Gastrocnemius medialis (tissue), 4 donors: ENCODE data around the gene OR2T8. TPM values are rescaled to one million over a fixed set of nuclear protein-coding genes. Genes with fewer than 3 reads are reported as not detected.
A peak's percentile ranks its signal among the peaks of the same experiment; 100 is the strongest.
"Not testable (repeated sequence)": the region's sequence is repeated elsewhere in the genome, so short reads cannot be mapped to it uniquely, and the experiment has no call there.

Experiments
- ATAC-seq, 2 donors: fragments of 150-250 bp; one replicate each; pipeline ENCODE4 v1.9.1; 2016
- DNase-seq, 2 donors: peaks; one replicate each; pipeline ENCODE4 v3.0.0-alpha.2; 2019
- H3K27ac ChIP-seq, 4 donors: fragments of 200-600 bp; sonication (generic); 1 replicate in 1 of 4; 2 replicates in 3 of 4; pipeline ENCODE4 v1.5.1; 2016 to 2018; ENCODE audit warnings: mild to moderate bottlenecking in 2 of 4, moderate library complexity in 1 of 4
- H3K27me3 ChIP-seq, 3 donors: fragments of 200-600 bp; sonication (generic) in 2 of 3; 1 replicate in 1 of 3; 2 replicates in 2 of 3; pipeline versions ENCODE4 v1.5.1 to v1.6.0; 2016 to 2019; ENCODE audit warnings: mild to moderate bottlenecking in 1 of 3, moderate library complexity in 1 of 3
- H3K36me3 ChIP-seq, 2 donors: fragments of 200-600 bp; sonication (generic) in 1 of 2; one replicate each; pipeline ENCODE4 v1.5.1; 2017 to 2018
- H3K4me1 ChIP-seq, 2 donors: fragments of 200-600 bp; sonication (generic) in 1 of 2; one replicate each; pipeline ENCODE4 v1.5.1; 2016 to 2017; ENCODE audit warnings: mild to moderate bottlenecking in 2 of 2
- H3K4me3 ChIP-seq, 4 donors: fragments of 200-600 bp; sonication (generic) in 3 of 4; 1 replicate in 1 of 4; 2 replicates in 3 of 4; pipeline ENCODE4 v1.5.1; 2016 to 2019; ENCODE audit warnings: mild to moderate bottlenecking in 2 of 4
- H3K9me3 ChIP-seq, 3 donors: fragments of 200-600 bp; sonication (generic) in 2 of 3; 1 replicate in 1 of 3; 2 replicates in 2 of 3; pipeline ENCODE4 v1.5.1; 2016 to 2019
- POLR2A ChIP-seq, 2 donors: fragments of 450-650 bp; IDR thresholded peaks; one replicate each; pipeline ENCODE4 v1.6.1; 2017; ENCODE audit warnings: antibody characterized with exemption in 2 of 2, mild to moderate bottlenecking in 2 of 2, moderate library complexity in 2 of 2
- in situ Hi-C, 4 donors: fragments of 200-750 bp; cut with MboI; loops; one replicate each; pipeline versions ENCODE4 v1.15.0 to v1.8.0; 2017; ENCODE audit warnings: low sequenced_read_pairs in 4 of 4
- intact Hi-C: fragments of 100-400 bp; cut with DNase I; formaldehyde crosslinking; loops from one replicate; pipeline ENCODE4 v1.15.1; 2023; ENCODE audit warnings: low total_unique reads
- total RNA-seq, 4 donors: library from RNA; depleted of rRNA; stranded (reverse); fragments of >200 nt; gene quantifications; one replicate each; pipeline versions ENCODE4 v1.1.0 to v1.2.3, GENCODE V29; 2016
- TF ChIP-seq, protein P1 (sequence below), 5 experiments: fragments of 450-650 bp in 3 of 5; fragments of 200-600 bp in 2 of 5; sonication (generic) in 2 of 5; IDR thresholded peaks in 4 of 5; conservative IDR thresholded peaks in 1 of 5; 1 replicate in 4 of 5; 2 replicates in 1 of 5; pipeline ENCODE4 v1.5.1; 2016 to 2019; ENCODE audit warnings: antibody characterized with exemption in 5 of 5, mild to moderate bottlenecking in 3 of 5, moderate library complexity in 3 of 5

Gene OR2T8
- total RNA-seq, 4 donors from 2014 or later: not detected

DNA sequence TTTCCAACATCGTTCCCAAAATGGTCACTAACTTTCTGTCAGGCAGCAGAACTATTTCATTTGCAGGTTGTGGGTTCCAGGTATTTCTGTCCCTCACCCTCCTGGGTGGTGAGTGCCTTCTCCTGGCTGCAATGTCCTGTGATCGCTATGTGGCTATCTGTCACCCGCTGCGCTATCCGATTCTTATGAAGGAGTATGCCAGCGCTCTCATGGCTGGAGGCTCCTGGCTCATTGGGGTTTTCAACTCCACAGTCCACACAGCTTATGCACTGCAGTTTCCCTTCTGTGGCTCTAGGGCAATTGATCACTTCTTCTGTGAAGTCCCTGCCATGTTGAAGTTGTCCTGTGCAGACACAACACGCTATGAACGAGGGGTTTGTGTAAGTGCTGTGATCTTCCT lies 13.9 kb downstream of the OR2T8 start:
- H3K4me3 ChIP-seq: no peak overlapping the region
- TF ChIP-seq POLR2A (IDR thresholded peaks at IDR 0.05): no peak
- TF ChIP-seq, protein P1, sequence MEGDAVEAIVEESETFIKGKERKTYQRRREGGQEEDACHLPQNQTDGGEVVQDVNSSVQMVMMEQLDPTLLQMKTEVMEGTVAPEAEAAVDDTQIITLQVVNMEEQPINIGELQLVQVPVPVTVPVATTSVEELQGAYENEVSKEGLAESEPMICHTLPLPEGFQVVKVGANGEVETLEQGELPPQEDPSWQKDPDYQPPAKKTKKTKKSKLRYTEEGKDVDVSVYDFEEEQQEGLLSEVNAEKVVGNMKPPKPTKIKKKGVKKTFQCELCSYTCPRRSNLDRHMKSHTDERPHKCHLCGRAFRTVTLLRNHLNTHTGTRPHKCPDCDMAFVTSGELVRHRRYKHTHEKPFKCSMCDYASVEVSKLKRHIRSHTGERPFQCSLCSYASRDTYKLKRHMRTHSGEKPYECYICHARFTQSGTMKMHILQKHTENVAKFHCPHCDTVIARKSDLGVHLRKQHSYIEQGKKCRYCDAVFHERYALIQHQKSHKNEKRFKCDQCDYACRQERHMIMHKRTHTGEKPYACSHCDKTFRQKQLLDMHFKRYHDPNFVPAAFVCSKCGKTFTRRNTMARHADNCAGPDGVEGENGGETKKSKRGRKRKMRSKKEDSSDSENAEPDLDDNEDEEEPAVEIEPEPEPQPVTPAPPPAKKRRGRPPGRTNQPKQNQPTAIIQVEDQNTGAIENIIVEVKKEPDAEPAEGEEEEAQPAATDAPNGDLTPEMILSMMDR (IDR thresholded peaks at IDR 0.05 in 4 of 5, conservative IDR thresholded peaks at IDR 0.05 in 1 of 5): no peak
- ATAC-seq: no peak

DNA sequence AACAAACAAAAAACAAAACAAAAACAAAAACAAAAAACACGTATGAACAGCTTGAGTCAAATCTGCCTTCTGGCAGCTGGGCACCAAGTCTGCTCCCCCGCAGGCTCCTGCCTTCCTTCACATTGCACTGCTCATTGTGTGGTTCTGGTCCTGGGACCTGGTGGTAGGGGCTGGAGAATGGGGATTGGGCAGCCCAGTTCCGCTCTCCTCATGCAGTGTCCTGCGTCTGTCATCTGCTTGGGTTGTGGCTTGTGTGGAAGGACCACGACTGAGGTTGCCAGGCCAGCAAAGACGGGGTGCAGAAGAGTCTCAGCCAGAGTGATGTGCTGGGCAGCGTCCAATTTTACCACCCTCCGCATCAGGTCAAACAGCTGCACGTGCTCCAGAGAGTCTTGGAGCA lies 15.7 kb downstream of the OR2T8 start:
- H3K9me3 ChIP-seq: no peaks in the 10 kb centered on the region
- intact Hi-C loops (no loop called here), in situ Hi-C loops (no loop called here)
- TF ChIP-seq POLR2A (IDR thresholded peaks at IDR 0.05): no peak
- TF ChIP-seq, protein P1 (IDR thresholded peaks at IDR 0.05 in 4 of 5, conservative IDR thresholded peaks at IDR 0.05 in 1 of 5): no peak
- no peaks in the 10 kb centered on the region for H3K36me3 ChIP-seq
- H3K27ac ChIP-seq: no peak overlapping the region
- DNase-seq: no peak
- H3K4me1 ChIP-seq: no peaks in the 10 kb centered on the region
- no peaks in the 10 kb centered on the region for H3K27me3 ChIP-seq
- H3K4me3 ChIP-seq: no peak overlapping the region
- ATAC-seq: no peak

More for the DNA sequence above, 13.9 kb downstream of the OR2T8 start:
- Histone ChIP-seq H3K27ac (no peak overlapping the region), H3K36me3 (no peaks in the 10 kb centered on the region), H3K27me3 (no peaks in the 10 kb centered on the region), H3K9me3 (no peaks in the 10 kb centered on the region), H3K4me1 (no peaks in the 10 kb centered on the region)
- in situ Hi-C loops: no loop called here
- intact Hi-C loops: no loop called here
- DNase-seq: no peak

DNA sequence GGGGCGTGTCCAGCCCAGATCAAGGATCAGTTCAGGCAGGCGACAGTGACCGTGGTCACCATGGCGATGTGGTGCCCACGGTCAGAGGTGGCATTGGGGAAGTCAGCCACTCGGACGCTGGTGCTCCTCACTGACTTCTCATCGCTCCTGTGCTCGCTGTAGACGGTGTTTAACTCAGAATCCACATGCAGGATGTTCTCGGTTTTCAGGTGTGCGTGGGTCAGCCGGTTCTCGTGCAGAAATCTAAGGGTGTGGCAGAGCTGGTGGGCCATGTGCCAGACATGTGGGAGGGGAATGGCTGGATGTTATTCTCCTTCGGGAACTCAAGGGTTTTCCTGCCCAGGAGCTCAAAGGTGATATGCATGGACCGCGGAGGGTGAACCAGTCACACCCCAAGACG lies 16.4 kb downstream of the OR2T8 start:
- Histone ChIP-seq H3K4me1 (no peaks in the 10 kb centered on the region), H3K27ac (no peak overlapping the region), H3K4me3 (no peak overlapping the region), H3K9me3 (no peaks in the 10 kb centered on the region), H3K36me3 (no peaks in the 10 kb centered on the region), H3K27me3 (no peaks in the 10 kb centered on the region)
- intact Hi-C loops (no loop called here), in situ Hi-C loops (no loop called here)
- ATAC-seq: no peak
- TF ChIP-seq, protein P1 (IDR thresholded peaks at IDR 0.05 in 4 of 5, conservative IDR thresholded peaks at IDR 0.05 in 1 of 5): no peak
- TF ChIP-seq POLR2A (IDR thresholded peaks at IDR 0.05): no peak
- no peak for DNase-seq

DNA sequence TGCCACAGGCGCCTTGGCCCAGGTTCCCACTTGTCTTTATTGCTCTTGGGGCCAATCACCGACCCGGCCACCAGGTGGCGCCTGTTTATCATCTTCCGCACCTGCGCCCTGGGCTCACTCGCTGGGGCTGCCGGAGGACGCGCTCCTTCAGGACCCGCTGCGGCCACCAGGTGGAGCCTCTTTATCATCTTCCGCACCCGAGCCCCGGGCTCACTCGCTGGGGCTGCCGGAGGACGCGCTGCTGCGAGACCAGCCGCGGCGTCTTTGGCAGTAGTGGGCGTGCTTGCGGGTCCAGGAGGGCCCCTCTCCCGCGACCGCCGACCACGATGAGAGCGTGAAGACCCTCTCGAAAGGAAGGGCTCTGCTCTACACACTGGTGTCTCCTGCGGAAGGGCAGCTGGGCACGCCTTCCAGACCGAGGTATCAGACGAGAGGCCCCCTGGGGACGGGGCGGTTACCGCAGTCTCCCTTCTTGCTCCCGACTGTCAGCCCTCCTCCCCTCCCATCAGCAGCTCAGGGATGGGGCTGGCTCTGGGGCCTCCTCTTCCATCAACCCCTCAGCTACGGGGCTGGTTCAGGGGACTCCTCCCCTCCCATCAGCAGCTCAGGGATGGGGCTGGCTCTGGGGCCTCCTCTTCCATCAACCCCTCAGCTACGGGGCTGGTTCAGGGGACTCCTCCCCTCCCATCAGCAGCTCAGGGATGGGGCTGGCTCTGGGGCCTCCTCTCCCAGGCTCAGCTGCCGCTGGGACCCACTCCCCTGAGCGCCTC lies 17.1 kb downstream of the OR2T8 start:
- H3K4me1 ChIP-seq, in situ Hi-C loops, ATAC-seq, H3K36me3 ChIP-seq, intact Hi-C loops, H3K27me3 ChIP-seq, H3K9me3 ChIP-seq, H3K27ac ChIP-seq: not testable (repeated sequence)
- peak in 1 of 2 donors; percentile 16 for DNase-seq
- peak overlapping the region in 1 of 4 donors; percentile 6 for H3K4me3 ChIP-seq
- TF ChIP-seq, protein P1 (IDR thresholded peaks at IDR 0.05 in 4 of 5, conservative IDR thresholded peaks at IDR 0.05 in 1 of 5): peak in 3 of 5 experiments; percentile 15 to 40 (median 26)
